K562 (cell line): ENCODE results near the gene KLK10. TPM values are rescaled to one million over a fixed set of nuclear protein-coding genes. Genes with fewer than 3 reads are reported as not detected.

Source experiments
- ATAC-seq: fragments of 200-7000 bp; cut with Tn5 transposase; 3 replicates; pipeline ENCODE4 v1.9.1; 2020; ENCODE audit warnings: moderate library complexity
- BruUV-seq: library from RNA; stranded (reverse); fragments of 400-500 nt; replicated peaks from 2 replicates; lab custom pipeline; 2021; lab: Mats Ljungman, UMichigan
- CTCF ChIA-PET: fragments of 300-600 bp; formaldehyde crosslinking; extraction: SDS; loops from one replicate; lab custom pipeline; 2021; ENCODE audit warnings: low intra/inter-chr PET ratio; lab: Yijun Ruan, JAX
- POLR2A ChIA-PET: fragments of 300-600, 350-650 bp; sonication (Branson Sonifier 250); formaldehyde crosslinking; extraction: SDS; loops from one replicate; lab custom pipeline; 2021; ENCODE audit warnings: antibody characterized with exemption, inconsistent platforms; lab: Yijun Ruan, JAX
- DNase-seq, 4 experiments: peaks; one replicate each; pipeline versions ENCODE4 v3.0.0 to v3.0.0-alpha.2; 2011 to 2018; ENCODE audit warnings: low spot score in 3 of 4, mixed read lengths in 3 of 4; ENCODE audit errors: extremely low read depth in 1 of 4
- FAIRE-seq: peaks from 2 replicates; lab custom pipeline; 2011; peaks lifted over from hg19 to GRCh38; lab: Jason Lieb, UNC
- H2AFZ ChIP-seq: 2 replicates; pipeline ENCODE4 v1.6.0; 2011; ENCODE audit warnings: low read depth, low read length, control low read depth, inconsistent platforms
- H3K27ac ChIP-seq: fragments of 200-600 bp; 3 replicates; pipeline ENCODE4 v1.8.0; 2011; ENCODE audit warnings: low read depth, mild to moderate bottlenecking, control low read depth, inconsistent platforms, low read length, moderate library complexity, mixed read lengths; ENCODE audit errors: extremely low read depth
- H3K27me3 ChIP-seq, 2 experiments: fragments of 300-600 bp in 1 of 2; 2 replicates in 1 of 2; 3 replicates in 1 of 2; pipeline versions ENCODE4 v1.6.0 to v1.8.0; 2011; ENCODE audit warnings: inconsistent platforms in 2 of 2, low read length in 2 of 2, mild to moderate bottlenecking in 1 of 2, mixed read lengths in 1 of 2, moderate library complexity in 1 of 2; ENCODE audit not compliant: control insufficient read depth in 2 of 2, insufficient read depth in 2 of 2
- H3K36me3 ChIP-seq: fragments of 300-600 bp; 3 replicates; pipeline ENCODE4 v1.8.0; 2011; ENCODE audit warnings: mild to moderate bottlenecking, low read length, inconsistent platforms; ENCODE audit not compliant: control insufficient read depth, insufficient read depth
- H3K4me1 ChIP-seq, 2 experiments: fragments of 200-600 bp in 1 of 2; replicated peaks in 1 of 2; 2 replicates in 1 of 2; 3 replicates in 1 of 2; pipeline versions ENCODE4 v1.5.1 to v1.8.0; 2011; ENCODE audit warnings: inconsistent platforms in 2 of 2, low read length in 2 of 2, mild to moderate bottlenecking in 1 of 2, mixed read lengths in 1 of 2, moderate library complexity in 1 of 2; ENCODE audit not compliant: control insufficient read depth in 2 of 2, insufficient read depth in 2 of 2
- H3K4me2 ChIP-seq: 2 replicates; pipeline ENCODE4 v1.6.1; 2011; ENCODE audit warnings: low read length, control low read depth, inconsistent platforms, mixed read lengths; ENCODE audit not compliant: insufficient read depth
- H3K4me3 ChIP-seq: fragments of 200-600 bp; sonication (generic), shearing (Covaris generic); 2 replicates; pipeline ENCODE4 v1.5.1; 2016; ENCODE audit warnings: control low read depth, inconsistent platforms
- H3K79me2 ChIP-seq: fragments of 200-600 bp; 3 replicates; pipeline ENCODE4 v1.8.0; 2011; ENCODE audit warnings: low read length, inconsistent platforms; ENCODE audit not compliant: control insufficient read depth, insufficient read depth
- H3K9ac ChIP-seq, 2 experiments: 2 replicates each; pipeline versions ENCODE4 v1.6.0 to v1.6.1; 2011; ENCODE audit warnings: low read depth in 2 of 2, low read length in 2 of 2, control low read depth in 1 of 2, inconsistent platforms in 1 of 2, mild to moderate bottlenecking in 1 of 2, mixed read lengths in 1 of 2; ENCODE audit not compliant: insufficient read depth in 1 of 2
- H3K9me1 ChIP-seq: one replicate; pipeline ENCODE4 v1.6.0; 2011; ENCODE audit warnings: inconsistent platforms, mild to moderate bottlenecking, low read length, moderate library complexity; ENCODE audit not compliant: control insufficient read depth, insufficient read depth
- H3K9me3 ChIP-seq: replicated peaks from 2 replicates; pipeline ENCODE4 v1.5.1; 2011; ENCODE audit warnings: low read depth, low read length, inconsistent platforms; ENCODE audit not compliant: control insufficient read depth, insufficient read depth
- H4K20me1 ChIP-seq: replicated peaks from 2 replicates; pipeline ENCODE4 v1.6.1; 2011; ENCODE audit warnings: low read length, inconsistent platforms, mixed read lengths; ENCODE audit not compliant: control insufficient read depth, insufficient read depth
- ASH1L ChIP-seq: fragments of 450-650 bp; IDR thresholded peaks from 2 replicates; pipeline ENCODE4 v1.6.1; 2018; ENCODE audit warnings: borderline replicate concordance, mild to moderate bottlenecking, low read depth; ENCODE audit not compliant: partially characterized antibody
- CBX5 ChIP-seq: IDR thresholded peaks from 2 replicates; pipeline ENCODE4 v1.6.1; 2014; ENCODE audit warnings: low read depth, borderline replicate concordance
- HCFC1 ChIP-seq: IDR thresholded peaks from 2 replicates; pipeline ENCODE4 v1.6.1; 2012; ENCODE audit warnings: low read depth, low read length, improper control_type of control experiment
- ILF3 ChIP-seq: fragments of 450-650 bp; IDR thresholded peaks from 2 replicates; pipeline ENCODE4 v1.6.1; 2018; ENCODE audit warnings: antibody characterized with exemption, mild to moderate bottlenecking, moderate library complexity, borderline replicate concordance
- RUNX1 ChIP-seq: sonication (generic); IDR thresholded peaks from 2 replicates; pipeline ENCODE4 v1.6.1; 2016; ENCODE audit warnings: antibody characterized with exemption, low read depth
- THRAP3 ChIP-seq: fragments of 450-650 bp; IDR thresholded peaks from 2 replicates; pipeline ENCODE4 v1.6.1; 2016; ENCODE audit warnings: mild to moderate bottlenecking, inconsistent platforms, borderline replicate concordance
- ZNF41 ChIP-seq: fragments of 250-450 bp; sonication (Bioruptor Pico); conservative IDR thresholded peaks from 2 replicates; pipeline ENCODE4 v1.4.0; 2020; ENCODE audit warnings: mild to moderate bottlenecking
- WGBS: fragments of 100-300 bp; shearing (Covaris generic); methylation state at CpG from one replicate; pipeline ENCODE4 v1.1.6; 2016; ENCODE audit warnings: low coverage, mixed read lengths; ENCODE audit not compliant: insufficient coverage; ENCODE audit errors: missing lambda C conversion rate; 5-methylcytosine and 5-hydroxymethylcytosine counted together
- in situ Hi-C: fragments of 300-500 bp; cut with MboI; formaldehyde crosslinking; loops from 4 replicates; pipeline ENCODE4 v1.15.0; 2018; ENCODE audit warnings: inconsistent platforms, mixed read lengths
- intact Hi-C: fragments of 100-400 bp; cut with micrococcal nuclease; formaldehyde crosslinking; loops from 2 replicates; pipeline ENCODE4 v1.14.2; 2022
- polyA plus RNA-seq, 8 experiments: library from polyadenylated mRNA; depleted of rRNA in 4 of 8; stranded (reverse) in 5 of 8; unstranded in 3 of 8; fragments of >200 nt; fragmentation: Nextera tagmentation in 2 of 8; fragmentation: Illumina TruSeq in 1 of 8; extraction: Ambion mirVana in 2 of 8; extraction: Trizol in 1 of 8; gene quantifications; 2 replicates each; pipeline versions ENCODE4 v1.2.1 to v1.2.3, GENCODE V29; 2011 to 2014; ENCODE audit warnings: inconsistent platforms in 1 of 8, missing spikeins in 1 of 8
- total RNA-seq, 7 experiments: library from RNA; depleted of rRNA in 6 of 7; stranded (reverse); fragments of >200 nt in 6 of 7; fragmentation: Illumina TruSeq in 2 of 7; extraction: Trizol in 2 of 7; gene quantifications; 2 replicates each; pipeline versions ENCODE4 v1.2.1 to v1.2.3, GENCODE V29; 2011 to 2021; ENCODE audit warnings: low replicate concordance in 1 of 7
- TF ChIP-seq, protein P1 (sequence below): fragments of 250-450 bp; sonication (Bioruptor Pico); IDR thresholded peaks from 2 replicates; pipeline ENCODE4 v1.4.0; 2020; ENCODE audit warnings: mild to moderate bottlenecking, moderate library complexity
- TF ChIP-seq, protein P2 (sequence below): fragments of 250-450 bp; sonication (Bioruptor Pico); IDR thresholded peaks from 2 replicates; pipeline ENCODE4 v1.4.0; 2020
- TF ChIP-seq, protein P3 (sequence below): fragments of 250-450 bp; sonication (Bioruptor Pico); IDR thresholded peaks from 2 replicates; pipeline ENCODE4 v1.5.0; 2020; ENCODE audit warnings: mild to moderate bottlenecking, borderline replicate concordance

KLK10 gene
- total and polyA plus RNA-seq, 9 of the 15 experiments (the other 6 are each of a cell fraction or from before 2014, with no cell fraction given): 0.11 TPM; not detected in 8

DNA sequence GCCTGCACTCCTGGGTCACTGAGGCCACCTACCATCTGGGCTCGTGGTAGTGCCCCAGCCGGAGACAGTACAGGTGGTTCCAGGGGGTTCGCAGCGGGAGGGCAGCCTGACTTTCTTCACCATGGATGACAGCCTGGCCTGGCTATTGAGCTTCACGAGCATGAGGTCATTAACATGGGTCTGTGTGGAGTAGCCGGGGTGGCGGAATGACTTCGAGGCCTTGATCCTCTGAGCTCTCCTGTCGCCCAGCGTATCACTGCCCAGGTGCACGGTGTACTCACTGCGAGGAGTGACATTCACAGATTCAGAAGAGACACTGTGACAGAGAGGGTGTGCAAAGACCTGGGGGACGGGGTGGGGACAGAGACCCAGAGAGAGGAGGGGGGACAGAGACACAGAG is 39.3 kb downstream of the KLK10 start:
- Histone ChIP-seq H4K20me1 (no peaks in the 10 kb centered on the region), H2AFZ (no peak overlapping the region)
- TF ChIP-seq, protein P1, sequence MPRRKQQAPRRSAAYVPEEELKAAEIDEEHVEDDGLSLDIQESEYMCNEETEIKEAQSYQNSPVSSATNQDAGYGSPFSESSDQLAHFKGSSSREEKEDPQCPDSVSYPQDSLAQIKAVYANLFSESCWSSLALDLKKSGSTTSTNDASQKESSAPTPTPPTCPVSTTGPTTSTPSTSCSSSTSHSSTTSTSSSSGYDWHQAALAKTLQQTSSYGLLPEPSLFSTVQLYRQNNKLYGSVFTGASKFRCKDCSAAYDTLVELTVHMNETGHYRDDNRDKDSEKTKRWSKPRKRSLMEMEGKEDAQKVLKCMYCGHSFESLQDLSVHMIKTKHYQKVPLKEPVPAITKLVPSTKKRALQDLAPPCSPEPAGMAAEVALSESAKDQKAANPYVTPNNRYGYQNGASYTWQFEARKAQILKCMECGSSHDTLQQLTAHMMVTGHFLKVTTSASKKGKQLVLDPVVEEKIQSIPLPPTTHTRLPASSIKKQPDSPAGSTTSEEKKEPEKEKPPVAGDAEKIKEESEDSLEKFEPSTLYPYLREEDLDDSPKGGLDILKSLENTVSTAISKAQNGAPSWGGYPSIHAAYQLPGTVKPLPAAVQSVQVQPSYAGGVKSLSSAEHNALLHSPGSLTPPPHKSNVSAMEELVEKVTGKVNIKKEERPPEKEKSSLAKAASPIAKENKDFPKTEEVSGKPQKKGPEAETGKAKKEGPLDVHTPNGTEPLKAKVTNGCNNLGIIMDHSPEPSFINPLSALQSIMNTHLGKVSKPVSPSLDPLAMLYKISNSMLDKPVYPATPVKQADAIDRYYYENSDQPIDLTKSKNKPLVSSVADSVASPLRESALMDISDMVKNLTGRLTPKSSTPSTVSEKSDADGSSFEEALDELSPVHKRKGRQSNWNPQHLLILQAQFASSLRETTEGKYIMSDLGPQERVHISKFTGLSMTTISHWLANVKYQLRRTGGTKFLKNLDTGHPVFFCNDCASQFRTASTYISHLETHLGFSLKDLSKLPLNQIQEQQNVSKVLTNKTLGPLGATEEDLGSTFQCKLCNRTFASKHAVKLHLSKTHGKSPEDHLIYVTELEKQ (CRISPR knock-in tag): no peak
- TF ChIP-seq RUNX1: no peak
- TF ChIP-seq ASH1L: no peak
- no peak for TF ChIP-seq CBX5
- no peak for TF ChIP-seq ILF3
- no peak for TF ChIP-seq THRAP3
- TF ChIP-seq, protein P2, sequence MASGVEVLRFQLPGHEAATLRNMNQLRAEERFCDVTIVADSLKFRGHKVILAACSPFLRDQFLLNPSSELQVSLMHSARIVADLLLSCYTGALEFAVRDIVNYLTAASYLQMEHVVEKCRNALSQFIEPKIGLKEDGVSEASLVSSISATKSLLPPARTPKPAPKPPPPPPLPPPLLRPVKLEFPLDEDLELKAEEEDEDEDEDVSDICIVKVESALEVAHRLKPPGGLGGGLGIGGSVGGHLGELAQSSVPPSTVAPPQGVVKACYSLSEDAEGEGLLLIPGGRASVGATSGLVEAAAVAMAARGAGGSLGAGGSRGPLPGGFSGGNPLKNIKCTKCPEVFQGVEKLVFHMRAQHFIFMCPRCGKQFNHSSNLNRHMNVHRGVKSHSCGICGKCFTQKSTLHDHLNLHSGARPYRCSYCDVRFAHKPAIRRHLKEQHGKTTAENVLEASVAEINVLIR (CRISPR knock-in tag): no peak
- TF ChIP-seq HCFC1: no peak
- TF ChIP-seq, protein P3, sequence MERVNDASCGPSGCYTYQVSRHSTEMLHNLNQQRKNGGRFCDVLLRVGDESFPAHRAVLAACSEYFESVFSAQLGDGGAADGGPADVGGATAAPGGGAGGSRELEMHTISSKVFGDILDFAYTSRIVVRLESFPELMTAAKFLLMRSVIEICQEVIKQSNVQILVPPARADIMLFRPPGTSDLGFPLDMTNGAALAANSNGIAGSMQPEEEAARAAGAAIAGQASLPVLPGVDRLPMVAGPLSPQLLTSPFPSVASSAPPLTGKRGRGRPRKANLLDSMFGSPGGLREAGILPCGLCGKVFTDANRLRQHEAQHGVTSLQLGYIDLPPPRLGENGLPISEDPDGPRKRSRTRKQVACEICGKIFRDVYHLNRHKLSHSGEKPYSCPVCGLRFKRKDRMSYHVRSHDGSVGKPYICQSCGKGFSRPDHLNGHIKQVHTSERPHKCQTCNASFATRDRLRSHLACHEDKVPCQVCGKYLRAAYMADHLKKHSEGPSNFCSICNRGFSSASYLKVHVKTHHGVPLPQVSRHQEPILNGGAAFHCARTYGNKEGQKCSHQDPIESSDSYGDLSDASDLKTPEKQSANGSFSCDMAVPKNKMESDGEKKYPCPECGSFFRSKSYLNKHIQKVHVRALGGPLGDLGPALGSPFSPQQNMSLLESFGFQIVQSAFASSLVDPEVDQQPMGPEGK: no peak
- TF ChIP-seq ZNF41 (CRISPR knock-in tag): no peak
- TF ChIP-seq, all 486 proteins: peak for 0
- ATAC-seq: no peak
- in situ Hi-C loops: no loop called here
- Histone ChIP-seq H3K9ac (no peak overlapping the region), H3K4me2 (no peak overlapping the region), H3K9me3 (no peaks in the 10 kb centered on the region), H3K27ac (no peak overlapping the region), H3K4me1 (peaks cover 0 to 3% of the 10 kb centered on the region in 2 experiments; a peak in 1 of 5 replicates), H3K27me3 (peaks cover 6 to 22% of the 10 kb centered on the region in 2 experiments; a peak in 3 of 5 replicates), H3K9me1 (no peaks in the 10 kb centered on the region), H3K36me3 (no peaks in the 10 kb centered on the region), H3K79me2 (no peaks in the 10 kb centered on the region), H3K4me3 (no peak overlapping the region)
- intact Hi-C loops: no loop called here
- DNase-seq: no peak
- WGBS: 0% methylated on average over 13 of the region's 13 CpGs
- FAIRE-seq: no peak
- POLR2A ChIA-PET: no interaction called here
- CTCF ChIA-PET: no interaction called here
- no TSS peak for BruUV-seq
